Measurements from ENCODE around the gene FOXA2.

FOXA2 gene

DNA sequence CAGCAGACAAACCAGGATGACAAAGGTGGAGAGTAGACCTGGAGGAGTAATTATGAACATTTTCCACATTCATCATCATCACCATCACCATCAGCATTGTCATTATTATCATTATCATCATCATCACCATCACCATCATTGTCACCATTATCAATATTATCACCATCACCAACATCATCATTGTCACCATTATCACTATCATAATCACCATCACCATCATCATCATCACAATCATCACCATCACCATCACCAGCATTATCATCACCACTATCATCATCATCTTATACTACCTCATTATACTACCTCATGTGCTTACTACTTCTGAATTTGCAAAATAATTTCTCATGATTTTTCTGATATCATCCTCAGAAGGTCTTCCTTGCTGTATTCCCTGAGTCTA, 39.3 kb downstream of the FOXA2 start:
- POLR2A ChIA-PET: no interaction called here
- CTCF ChIA-PET: no interaction called here
- TF ChIP-seq FOXA1 (IDR thresholded peaks at IDR 0.05): no peak
- no peak for TF ChIP-seq NFRKB (IDR thresholded peaks at IDR 0.05)
- no peak for TF ChIP-seq FOXM1 (IDR thresholded peaks at IDR 0.05; ENCODE audit: borderline replicate concordance)
- TF ChIP-seq SUZ12 (IDR thresholded peaks at IDR 0.05): no peak
- TF ChIP-seq LEF1 (IDR thresholded peaks at IDR 0.05; ENCODE audit: borderline replicate concordance): no peak
- no peak for TF ChIP-seq ZNF384 (IDR thresholded peaks at IDR 0.05)
- no peak for TF ChIP-seq FOXK2 (IDR thresholded peaks at IDR 0.05)
- no peak for TF ChIP-seq SP1 (IDR thresholded peaks at IDR 0.05)
- no peak for TF ChIP-seq BHLHE40 (IDR thresholded peaks at IDR 0.05; ENCODE audit: borderline replicate concordance)
- TF ChIP-seq L3MBTL2 (conservative IDR thresholded peaks at IDR 0.05): no peak
- no peak for TF ChIP-seq HDGF (IDR thresholded peaks at IDR 0.05; ENCODE audit: borderline replicate concordance)
- TF ChIP-seq, protein P1, sequence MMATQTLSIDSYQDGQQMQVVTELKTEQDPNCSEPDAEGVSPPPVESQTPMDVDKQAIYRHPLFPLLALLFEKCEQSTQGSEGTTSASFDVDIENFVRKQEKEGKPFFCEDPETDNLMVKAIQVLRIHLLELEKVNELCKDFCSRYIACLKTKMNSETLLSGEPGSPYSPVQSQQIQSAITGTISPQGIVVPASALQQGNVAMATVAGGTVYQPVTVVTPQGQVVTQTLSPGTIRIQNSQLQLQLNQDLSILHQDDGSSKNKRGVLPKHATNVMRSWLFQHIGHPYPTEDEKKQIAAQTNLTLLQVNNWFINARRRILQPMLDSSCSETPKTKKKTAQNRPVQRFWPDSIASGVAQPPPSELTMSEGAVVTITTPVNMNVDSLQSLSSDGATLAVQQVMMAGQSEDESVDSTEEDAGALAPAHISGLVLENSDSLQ (IDR thresholded peaks at IDR 0.05): no peak
- no peak for TF ChIP-seq ELF4 (IDR thresholded peaks at IDR 0.05)
- TF ChIP-seq CTBP1 (IDR thresholded peaks at IDR 0.05; ENCODE audit: borderline replicate concordance): no peak
- TF ChIP-seq ARNT (IDR thresholded peaks at IDR 0.05): no peak
- no peak for TF ChIP-seq TARDBP (IDR thresholded peaks at IDR 0.05)
- DNase-seq (ENCODE audit: extremely low spot score): no peak

DNA sequence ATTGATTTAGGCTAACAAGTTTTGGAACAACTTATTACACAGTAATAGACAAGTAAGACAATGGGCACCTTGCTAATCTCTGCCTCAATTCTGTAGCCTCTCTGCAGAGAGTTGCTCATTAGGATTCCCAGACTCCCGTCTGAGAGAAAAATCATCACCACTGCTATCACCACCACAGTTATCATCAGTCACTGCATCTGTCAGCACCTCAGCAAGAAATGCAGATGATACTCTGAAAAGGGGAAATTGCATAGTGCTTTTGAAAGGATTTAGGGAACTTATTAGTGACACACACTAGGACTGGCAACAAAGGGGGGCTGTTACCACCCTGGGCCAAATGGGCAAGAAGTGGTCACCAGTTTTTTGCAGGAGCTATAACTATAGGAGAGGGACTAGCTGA, 39.9 kb downstream of the FOXA2 start:
- CTCF ChIA-PET: no interaction called here
- no peak for TF ChIP-seq BHLHE40 (IDR thresholded peaks at IDR 0.05; ENCODE audit: borderline replicate concordance)
- TF ChIP-seq FOXA1 (IDR thresholded peaks at IDR 0.05): no peak
- no peak for TF ChIP-seq FOXK2 (IDR thresholded peaks at IDR 0.05)
- no peak for TF ChIP-seq LEF1 (IDR thresholded peaks at IDR 0.05; ENCODE audit: borderline replicate concordance)
- TF ChIP-seq FOXM1 (IDR thresholded peaks at IDR 0.05; ENCODE audit: borderline replicate concordance): no peak
- no peak for DNase-seq (ENCODE audit: extremely low spot score)
- POLR2A ChIA-PET: no interaction called here

DNA sequence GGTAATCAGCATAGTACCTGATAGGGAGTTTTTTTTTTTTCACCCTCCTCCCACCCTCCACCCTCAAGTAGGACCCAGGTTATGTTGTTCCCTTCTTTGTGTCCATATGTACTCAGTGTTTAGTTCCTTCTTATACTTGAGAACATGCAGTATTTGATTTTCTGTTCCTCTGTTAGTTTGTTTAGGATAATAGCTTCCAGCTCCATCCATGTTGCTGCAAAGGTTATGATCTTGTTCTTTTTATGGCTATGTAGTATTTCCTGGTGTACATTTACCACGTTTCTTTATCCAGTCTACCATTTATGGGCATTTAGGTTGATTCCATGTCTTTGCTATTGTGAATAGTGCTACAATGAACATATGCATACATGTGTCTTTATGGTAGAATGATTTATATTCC, 41.9 kb downstream of the FOXA2 start:
- no peak for TF ChIP-seq FOXM1 (IDR thresholded peaks at IDR 0.05; ENCODE audit: borderline replicate concordance)
- TF ChIP-seq SUZ12 (IDR thresholded peaks at IDR 0.05): no peak
- TF ChIP-seq LEF1 (IDR thresholded peaks at IDR 0.05; ENCODE audit: borderline replicate concordance): no peak
- no peak for TF ChIP-seq TARDBP (IDR thresholded peaks at IDR 0.05)
- TF ChIP-seq ARNT (IDR thresholded peaks at IDR 0.05): no peak
- TF ChIP-seq FOXK2 (IDR thresholded peaks at IDR 0.05): no peak
- no peak for TF ChIP-seq NFRKB (IDR thresholded peaks at IDR 0.05)
- no peak for TF ChIP-seq L3MBTL2 (conservative IDR thresholded peaks at IDR 0.05)
- TF ChIP-seq CTBP1 (IDR thresholded peaks at IDR 0.05; ENCODE audit: borderline replicate concordance): no peak
- TF ChIP-seq, protein P1 (IDR thresholded peaks at IDR 0.05): no peak
- no peak for TF ChIP-seq SP1 (IDR thresholded peaks at IDR 0.05)
- no peak for TF ChIP-seq FOXA1 (IDR thresholded peaks at IDR 0.05)
- no peak for TF ChIP-seq ZNF384 (IDR thresholded peaks at IDR 0.05)
- TF ChIP-seq HDGF (IDR thresholded peaks at IDR 0.05; ENCODE audit: borderline replicate concordance): no peak
- TF ChIP-seq BHLHE40 (IDR thresholded peaks at IDR 0.05; ENCODE audit: borderline replicate concordance): no peak
- no peak for TF ChIP-seq ELF4 (IDR thresholded peaks at IDR 0.05)
- ChIA-PET POLR2A (no interaction called here), CTCF (no interaction called here)
- DNase-seq (ENCODE audit: extremely low spot score): no peak

DNA sequence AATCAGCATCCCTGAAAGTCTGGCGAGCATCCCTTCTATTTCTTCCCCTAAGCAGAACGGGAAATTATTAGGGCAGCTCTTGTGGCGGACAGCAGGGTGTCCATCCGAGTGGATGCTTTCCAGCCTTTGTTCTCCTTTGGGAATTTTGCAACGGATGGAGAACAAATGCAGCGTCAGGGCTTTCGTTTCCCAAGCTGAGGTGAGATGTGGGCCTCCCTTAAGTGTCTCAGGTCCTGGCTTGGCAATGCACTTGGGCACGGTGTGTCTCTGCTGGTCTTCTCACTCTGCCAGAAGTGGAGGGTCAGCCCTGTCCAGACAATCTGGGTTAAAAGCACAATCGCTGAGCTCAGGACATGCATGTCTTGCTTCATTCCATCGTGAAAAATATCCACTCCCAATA, 43.5 kb downstream of the FOXA2 start:
- no peak for DNase-seq (ENCODE audit: extremely low spot score)
- TF ChIP-seq ZNF384 (IDR thresholded peaks at IDR 0.05) (no peak), FOXA1 (IDR thresholded peaks at IDR 0.05) (no peak), CTBP1 (IDR thresholded peaks at IDR 0.05; ENCODE audit: borderline replicate concordance) (no peak), ARNT (IDR thresholded peaks at IDR 0.05) (no peak), BHLHE40 (IDR thresholded peaks at IDR 0.05; ENCODE audit: borderline replicate concordance) (no peak)
- TF ChIP-seq, protein P1 (IDR thresholded peaks at IDR 0.05): no peak
- ChIA-PET POLR2A (no interaction called here), CTCF (no interaction called here)

DNA sequence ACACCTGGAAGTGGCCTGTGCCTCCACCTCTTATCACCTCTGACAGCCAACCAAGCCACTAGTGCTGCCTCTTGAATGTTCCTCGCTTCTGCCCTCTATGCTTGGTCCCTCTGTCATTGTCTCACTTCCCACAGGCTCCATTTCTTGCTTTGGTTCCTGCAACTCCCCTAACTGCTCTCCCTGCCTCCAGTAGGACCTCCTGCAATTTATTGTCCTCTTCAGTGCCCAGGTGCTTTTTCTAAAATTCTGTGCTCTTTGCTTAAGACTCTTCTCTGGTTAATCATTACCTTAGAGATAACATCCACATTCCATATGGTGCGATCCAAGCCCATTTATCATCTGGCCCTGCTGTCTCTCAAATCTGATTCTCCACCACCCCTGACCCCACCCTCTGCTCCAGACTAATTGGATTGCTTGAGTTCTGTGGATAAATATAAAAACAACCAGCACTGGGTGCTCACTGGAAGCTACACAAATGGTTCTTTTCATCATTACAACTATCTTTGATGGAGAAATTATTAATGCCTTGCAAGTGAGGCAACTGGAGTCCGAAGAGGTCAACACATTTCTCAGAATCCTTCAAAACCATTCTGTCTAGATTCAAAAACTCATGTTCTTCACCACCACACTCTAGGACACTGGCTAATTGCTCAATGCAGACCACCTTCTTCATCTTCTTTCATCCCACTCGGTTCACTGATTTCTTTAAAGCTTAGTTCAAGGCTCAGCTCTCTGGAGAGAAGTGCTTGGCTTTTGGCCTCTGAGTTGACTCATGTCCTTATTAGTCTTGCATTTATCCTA, 47.2 kb downstream of the FOXA2 start:
- ChIA-PET CTCF (no interaction called here), POLR2A (no interaction called here)
- TF ChIP-seq ELF4 (IDR thresholded peaks at IDR 0.05) (no peak), FOXM1 (IDR thresholded peaks at IDR 0.05; ENCODE audit: borderline replicate concordance) (no peak), BHLHE40 (IDR thresholded peaks at IDR 0.05; ENCODE audit: borderline replicate concordance) (no peak), CTBP1 (IDR thresholded peaks at IDR 0.05; ENCODE audit: borderline replicate concordance) (no peak), ARNT (IDR thresholded peaks at IDR 0.05) (no peak), FOXA1 (IDR thresholded peaks at IDR 0.05) (no peak), SP1 (IDR thresholded peaks at IDR 0.05) (no peak), HDGF (IDR thresholded peaks at IDR 0.05; ENCODE audit: borderline replicate concordance) (no peak)
- TF ChIP-seq, protein P1 (IDR thresholded peaks at IDR 0.05): no peak
- no peak for DNase-seq (ENCODE audit: extremely low spot score)

Data from HEK293T (cell line).